Dermis microvascular lymphatic vessel endothelial cell (primary cell): Measurements from ENCODE around the gene ATP2B2. TPM values are rescaled to one million over a fixed set of nuclear protein-coding genes. Genes with fewer than 3 reads are reported as not detected.

Experiments used
- DNase-seq, 2 donors: peaks; one replicate each; pipeline versions ENCODE4 v3.0.0 to v3.0.0-alpha.2; 2010; ENCODE audit warnings: low read depth in 2 of 2
- total RNA-seq: library from RNA; depleted of rRNA; stranded (reverse); fragments of >200 nt; gene quantifications from 2 replicates; pipeline ENCODE4 v1.2.1, GENCODE V29; 2014

ATP2B2 gene
- total RNA-seq, 1 donor from 2014 or later = not detected

GRCh38 chr3:10511809-10512494, 6.6 kb upstream of the ATP2B2 start:
- DNase-seq = no peak

GRCh38 chr3:10510743-10511432, 5.5 kb upstream of the ATP2B2 start:
- no peak for DNase-seq

GRCh38 chr3:10510086-10510742, 4.8 kb upstream of the ATP2B2 start:
- DNase-seq = no peak

- no peak for DNase-seq
Observed at GRCh38 chr3:10509325-10509724, 3.9 kb upstream of the ATP2B2 start.

GRCh38 chr3:10508619-10509260, 3.4 kb upstream of the ATP2B2 start:
- DNase-seq = peak in 1 of 2 donors; percentile 55

GRCh38 chr3:10508235-10508618, 2.8 kb upstream of the ATP2B2 start:
- no peak for DNase-seq

GRCh38 chr3:10507331-10507730, 1.9 kb upstream of the ATP2B2 start:
- no peak for DNase-seq

GRCh38 chr3:10506696-10507095, 1.3 kb upstream of the ATP2B2 start:
- no peak for DNase-seq

GRCh38 chr3:10505791-10506585, 602 bp upstream of the ATP2B2 start:
- DNase-seq = no peak

- DNase-seq = no peak
Observed at GRCh38 chr3:10504171-10505049, 976 bp downstream of the ATP2B2 start.

GRCh38 chr3:10503217-10503796, 2.1 kb downstream of the ATP2B2 start:
- no peak for DNase-seq

- DNase-seq = no peak
Observed at GRCh38 chr3:10502185-10502880, 3.1 kb downstream of the ATP2B2 start.

- no peak for DNase-seq
Observed at GRCh38 chr3:10501664-10502052, 3.7 kb downstream of the ATP2B2 start.

- DNase-seq = no peak
Observed at GRCh38 chr3:10500717-10501663, 4.4 kb downstream of the ATP2B2 start.

- no peak for DNase-seq
Observed at GRCh38 chr3:10498271-10498670, 7.1 kb downstream of the ATP2B2 start.

GRCh38 chr3:10497439-10497838, 7.9 kb downstream of the ATP2B2 start:
- no peak for DNase-seq

- no peak for DNase-seq
Observed at GRCh38 chr3:10496121-10496863, 9.1 kb downstream of the ATP2B2 start.

GRCh38 chr3:10495614-10496013, 9.8 kb downstream of the ATP2B2 start:
- no peak for DNase-seq
